ENCODE results near the gene PGBD1. TPM values are rescaled to one million over a fixed set of nuclear protein-coding genes. Genes with fewer than 3 reads are reported as not detected.

The PGBD1 gene
- total and polyA plus RNA-seq, 2 of the 8 experiments (the other 6 are each of a cell fraction or from before 2014, with no cell fraction given): 2.5 to 9.2 TPM

- TF ChIP-seq RXRA (IDR thresholded peaks at IDR 0.05; ENCODE audit: insufficient read depth, low read depth, low read length): 0 out of 2 replicates have a peak, but pooled peaks have one; percentile 11
- TF ChIP-seq SP4 (IDR thresholded peaks at IDR 0.05; ENCODE audit: low read length): no peak
- TF ChIP-seq RFX5 (IDR thresholded peaks at IDR 0.05; ENCODE audit: borderline replicate concordance, low read depth, low read length): no peak
- TF ChIP-seq RBBP5 (IDR thresholded peaks at IDR 0.05; ENCODE audit: borderline replicate concordance, low read depth, low read length): peak; percentile 88; the same call in 1 of the 2 replicates
- 0 out of 4 replicates have a peak, but pooled peaks of 1 of the 2 experiments have one; percentile 77 for TF ChIP-seq HDAC2 (IDR thresholded peaks at IDR 0.05; ENCODE audit: borderline replicate concordance in 1 of 2, low read depth in 2 of 2, low read length in 2 of 2)
- no peak for TF ChIP-seq ATF3 (IDR thresholded peaks at IDR 0.05; ENCODE audit: insufficient read depth, low read depth, low read length)
- no peak for TF ChIP-seq MAFK (IDR thresholded peaks at IDR 0.05; ENCODE audit: low read depth, low read length)
- TF ChIP-seq NANOG (IDR thresholded peaks at IDR 0.05; ENCODE audit: insufficient read depth, low read depth, low read length, poor library complexity, severe bottlenecking): no peak
- peak; percentile 87 for TF ChIP-seq SP2 (IDR thresholded peaks at IDR 0.05; ENCODE audit: low read length)
- TF ChIP-seq CTBP2 (IDR thresholded peaks at IDR 0.05; ENCODE audit: borderline replicate concordance, insufficient read depth, insufficient read length, low read length): no peak
- TF ChIP-seq SIX5 (IDR thresholded peaks at IDR 0.05; ENCODE audit: low read depth, low read length): no peak
- TF ChIP-seq TAF7 (optimal IDR thresholded peaks at IDR 0.05; ENCODE audit: borderline replicate concordance, low read depth, low read length): peak; percentile 82
- TF ChIP-seq E2F6 (IDR thresholded peaks at IDR 0.05): no peak
- TF ChIP-seq RNF2 (IDR thresholded peaks at IDR 0.05; ENCODE audit: borderline replicate concordance, low read depth, low read length, missing control alignments, poor library complexity, severe bottlenecking): no peak
- TF ChIP-seq BRCA1 (IDR thresholded peaks at IDR 0.05; ENCODE audit: low read depth, low read length): no peak
- no peak for TF ChIP-seq KDM1A (IDR thresholded peaks at IDR 0.05; ENCODE audit: borderline replicate concordance, low read length)
- TF ChIP-seq JUND (IDR thresholded peaks at IDR 0.05; ENCODE audit: low read length): no peak
- TF ChIP-seq ASH2L (IDR thresholded peaks at IDR 0.05; ENCODE audit: low read length): peak; percentile 78
- no peak for TF ChIP-seq USF2 (IDR thresholded peaks at IDR 0.05; ENCODE audit: low read length)
These were observed at the start of gene PGBD1 (continued) for GRCh38 chr6:28281288-28282064.

Data from H1 (cell line).